22Rv1 (cell line): ENCODE measurements around the gene TAF4B.

Source experiments
- H3K27ac ChIP-seq: fragments of 450-650 bp; 2 replicates; pipeline ENCODE4 v1.5.1; 2017
- ZFX ChIP-seq: fragments of 450-650 bp; IDR thresholded peaks from 2 replicates; pipeline ENCODE4 v1.6.1; 2017; ENCODE audit warnings: antibody characterized with exemption, borderline replicate concordance
- TF ChIP-seq, protein P1 (sequence below): fragments of 450-650 bp; IDR thresholded peaks from 2 replicates; pipeline ENCODE4 v1.5.1; 2017; ENCODE audit warnings: mild to moderate bottlenecking

Gene TAF4B

DNA sequence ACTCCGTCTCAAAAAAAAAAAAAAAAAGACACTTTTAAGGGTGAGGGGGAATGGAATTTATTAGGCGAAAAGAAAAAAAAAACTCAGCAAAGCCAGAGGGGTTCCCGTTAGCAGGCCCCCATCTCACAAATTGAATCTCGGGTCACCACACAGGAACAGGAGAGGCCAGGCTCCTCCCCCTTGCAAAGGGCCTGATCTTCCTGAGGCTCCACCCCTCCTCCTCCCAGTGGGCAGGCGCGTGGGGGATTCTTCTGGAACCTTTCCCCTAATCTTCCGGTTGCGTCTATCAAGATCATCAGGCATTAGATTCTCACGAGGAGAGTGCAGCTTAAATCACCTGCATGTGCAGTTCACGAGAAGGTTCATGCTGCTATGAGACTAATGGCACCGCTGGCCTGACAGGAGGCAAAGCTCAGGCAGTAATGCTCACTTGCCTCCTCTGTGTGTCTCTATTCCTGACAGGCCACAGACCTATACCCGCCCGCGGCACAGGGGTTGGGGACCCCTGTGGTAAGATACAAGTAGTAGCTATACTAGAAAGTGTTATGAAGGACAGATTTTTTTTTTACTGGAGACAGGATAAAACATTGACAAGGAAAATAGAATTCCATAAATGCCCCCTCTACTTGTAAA is 45.8 kb downstream of the TAF4B start:
- TF ChIP-seq, protein P1, sequence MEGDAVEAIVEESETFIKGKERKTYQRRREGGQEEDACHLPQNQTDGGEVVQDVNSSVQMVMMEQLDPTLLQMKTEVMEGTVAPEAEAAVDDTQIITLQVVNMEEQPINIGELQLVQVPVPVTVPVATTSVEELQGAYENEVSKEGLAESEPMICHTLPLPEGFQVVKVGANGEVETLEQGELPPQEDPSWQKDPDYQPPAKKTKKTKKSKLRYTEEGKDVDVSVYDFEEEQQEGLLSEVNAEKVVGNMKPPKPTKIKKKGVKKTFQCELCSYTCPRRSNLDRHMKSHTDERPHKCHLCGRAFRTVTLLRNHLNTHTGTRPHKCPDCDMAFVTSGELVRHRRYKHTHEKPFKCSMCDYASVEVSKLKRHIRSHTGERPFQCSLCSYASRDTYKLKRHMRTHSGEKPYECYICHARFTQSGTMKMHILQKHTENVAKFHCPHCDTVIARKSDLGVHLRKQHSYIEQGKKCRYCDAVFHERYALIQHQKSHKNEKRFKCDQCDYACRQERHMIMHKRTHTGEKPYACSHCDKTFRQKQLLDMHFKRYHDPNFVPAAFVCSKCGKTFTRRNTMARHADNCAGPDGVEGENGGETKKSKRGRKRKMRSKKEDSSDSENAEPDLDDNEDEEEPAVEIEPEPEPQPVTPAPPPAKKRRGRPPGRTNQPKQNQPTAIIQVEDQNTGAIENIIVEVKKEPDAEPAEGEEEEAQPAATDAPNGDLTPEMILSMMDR, result no peak
- TF ChIP-seq ZFX, result no peak
- no peak overlapping the region for H3K27ac ChIP-seq

- TF ChIP-seq, protein P1, result no peak
- no peak for TF ChIP-seq ZFX
- no peak overlapping the region for H3K27ac ChIP-seq
Observed at GRCh38 chr18:26277374-26277773, 51.1 kb downstream of the TAF4B start.

- no peak overlapping the region for H3K27ac ChIP-seq
- TF ChIP-seq ZFX, result no peak
- TF ChIP-seq, protein P1, result no peak
Observed at GRCh38 chr18:26279428-26279827, 53.2 kb downstream of the TAF4B start.

- TF ChIP-seq, protein P1, result no peak
- TF ChIP-seq ZFX, result no peak
- H3K27ac ChIP-seq, result no peak overlapping the region
Observed at GRCh38 chr18:26286008-26286407, 59.8 kb downstream of the TAF4B start.

- H3K27ac ChIP-seq, result no peak overlapping the region
- TF ChIP-seq, protein P1, result no peak
Observed at GRCh38 chr18:26287644-26288043, 61.4 kb downstream of the TAF4B start.

DNA sequence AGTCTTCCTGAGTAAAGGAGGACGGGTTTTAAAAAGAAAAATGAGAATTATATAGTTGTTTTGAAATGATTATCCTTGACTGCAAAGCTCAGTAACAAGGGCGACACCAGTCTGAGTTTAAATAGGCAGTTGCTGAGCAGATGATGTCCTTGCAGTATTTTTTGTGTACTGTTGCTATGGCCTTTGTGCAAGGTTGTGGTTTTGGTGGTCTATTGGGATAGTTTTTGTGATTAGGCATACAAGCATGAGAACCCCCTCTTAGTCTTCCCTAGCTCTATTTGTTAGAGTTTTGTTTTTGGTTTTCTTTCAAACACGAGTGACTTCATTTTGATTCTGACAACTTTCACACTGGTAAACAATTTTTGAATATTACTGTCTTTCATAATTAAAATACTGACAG is 64.1 kb downstream of the TAF4B start:
- no peak for TF ChIP-seq ZFX
- TF ChIP-seq, protein P1, result no peak
- no peak overlapping the region for H3K27ac ChIP-seq

DNA sequence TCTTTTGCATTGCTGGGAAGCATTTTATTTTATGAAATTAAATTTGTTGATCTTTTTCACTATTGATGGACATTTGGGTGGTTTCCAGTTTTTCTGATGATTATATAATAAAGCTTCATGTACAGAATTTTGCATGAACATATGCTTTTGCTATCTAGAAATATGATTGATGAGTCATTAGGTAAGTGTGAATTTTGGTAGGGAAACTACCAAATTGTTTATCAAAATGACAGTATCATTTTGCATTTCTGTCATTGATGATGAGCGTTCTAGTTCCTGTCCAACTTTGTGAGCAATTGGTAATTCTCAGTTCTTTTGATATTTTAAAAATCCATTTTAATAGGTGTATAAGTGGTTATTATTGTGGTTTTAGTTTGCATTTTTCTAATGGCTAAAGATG is 67.7 kb downstream of the TAF4B start:
- no peak overlapping the region for H3K27ac ChIP-seq

More for the DNA sequence above, 67.7 kb downstream of the TAF4B start:
- TF ChIP-seq, protein P1, result no peak
- TF ChIP-seq ZFX, result no peak
